ENCODE data around the gene LRIG2. TPM values are rescaled to one million over a fixed set of nuclear protein-coding genes. Genes with fewer than 3 reads are reported as not detected.

Gene LRIG2
- total and polyA plus RNA-seq, 2 of the 13 experiments (the other 11 are each of a cell fraction or from before 2014, with no cell fraction given) = 8.1 to 12.2 TPM

- TF ChIP-seq, protein P1, sequence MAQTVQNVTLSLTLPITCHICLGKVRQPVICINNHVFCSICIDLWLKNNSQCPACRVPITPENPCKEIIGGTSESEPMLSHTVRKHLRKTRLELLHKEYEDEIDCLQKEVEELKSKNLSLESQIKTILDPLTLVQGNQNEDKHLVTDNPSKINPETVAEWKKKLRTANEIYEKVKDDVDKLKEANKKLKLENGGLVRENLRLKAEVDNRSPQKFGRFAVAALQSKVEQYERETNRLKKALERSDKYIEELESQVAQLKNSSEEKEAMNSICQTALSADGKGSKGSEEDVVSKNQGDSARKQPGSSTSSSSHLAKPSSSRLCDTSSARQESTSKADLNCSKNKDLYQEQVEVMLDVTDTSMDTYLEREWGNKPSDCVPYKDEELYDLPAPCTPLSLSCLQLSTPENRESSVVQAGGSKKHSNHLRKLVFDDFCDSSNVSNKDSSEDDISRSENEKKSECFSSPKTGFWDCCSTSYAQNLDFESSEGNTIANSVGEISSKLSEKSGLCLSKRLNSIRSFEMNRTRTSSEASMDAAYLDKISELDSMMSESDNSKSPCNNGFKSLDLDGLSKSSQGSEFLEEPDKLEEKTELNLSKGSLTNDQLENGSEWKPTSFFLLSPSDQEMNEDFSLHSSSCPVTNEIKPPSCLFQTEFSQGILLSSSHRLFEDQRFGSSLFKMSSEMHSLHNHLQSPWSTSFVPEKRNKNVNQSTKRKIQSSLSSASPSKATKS (CRISPR knock-in tag; IDR thresholded peaks at IDR 0.05) = no peak
- TF ChIP-seq ZNF746 (CRISPR knock-in tag; IDR thresholded peaks at IDR 0.05) (no peak), FIP1L1 (IDR thresholded peaks at IDR 0.05; ENCODE audit: borderline replicate concordance, insufficient read depth, low read depth, low read length) (no peak), LCORL (IDR thresholded peaks at IDR 0.05) (peak; percentile 81; the same call in 1 of the 2 replicates), LCORL (CRISPR knock-in tag; IDR thresholded peaks at IDR 0.05) (peak; percentile 64; the same call in 1 of the 2 replicates), ZSCAN29 (CRISPR knock-in tag; conservative IDR thresholded peaks at IDR 0.05) (no peak), EZH2 (conservative IDR thresholded peaks at IDR 0.05; ENCODE audit: low read depth, low read length) (no peak), NFATC3 (CRISPR knock-in tag; IDR thresholded peaks at IDR 0.05) (no peak), ZIK1 (CRISPR knock-in tag; IDR thresholded peaks at IDR 0.05; ENCODE audit: borderline replicate concordance, low read depth) (no peak), GLI4 (CRISPR knock-in tag; IDR thresholded peaks at IDR 0.05; ENCODE audit: borderline replicate concordance) (no peak), PHF21A (CRISPR knock-in tag; IDR thresholded peaks at IDR 0.05) (0 out of 2 replicates have a peak, but pooled peaks have one; percentile 41), ZNF784 (CRISPR knock-in tag; IDR thresholded peaks at IDR 0.05; ENCODE audit: borderline replicate concordance) (no peak), EED (CRISPR knock-in tag; IDR thresholded peaks at IDR 0.05) (no peak), TAF15 (IDR thresholded peaks at IDR 0.05; ENCODE audit: low read depth, low read length, poor library complexity, severe bottlenecking) (no peak), ZNF20 (CRISPR knock-in tag; IDR thresholded peaks at IDR 0.05) (no peak), TOPORS (CRISPR knock-in tag; IDR thresholded peaks at IDR 0.05) (no peak), MED1 (CRISPR knock-in tag; IDR thresholded peaks at IDR 0.05) (no peak; the same call in 1 of the 2 replicates), JUNB (CRISPR knock-in tag; IDR thresholded peaks at IDR 0.05; ENCODE audit: borderline replicate concordance) (no peak), BORCS8-MEF2B (CRISPR knock-in tag; IDR thresholded peaks at IDR 0.05) (no peak), ZBTB26 (CRISPR knock-in tag; IDR thresholded peaks at IDR 0.05; ENCODE audit: borderline replicate concordance) (no peak), NFRKB (IDR thresholded peaks at IDR 0.05) (no peak), PHF8 (CRISPR knock-in tag; IDR thresholded peaks at IDR 0.05) (no peak), ZNF572 (CRISPR knock-in tag; IDR thresholded peaks at IDR 0.05) (no peak), CBX1 (IDR thresholded peaks at IDR 0.05; ENCODE audit: low read depth) (no peak), IKZF1 (IDR thresholded peaks at IDR 0.05) (no peak), ZMYM3 (CRISPR knock-in tag; IDR thresholded peaks at IDR 0.05) (peak; percentile 36; the same call in 1 of the 2 replicates)
- TF ChIP-seq, protein P2, sequence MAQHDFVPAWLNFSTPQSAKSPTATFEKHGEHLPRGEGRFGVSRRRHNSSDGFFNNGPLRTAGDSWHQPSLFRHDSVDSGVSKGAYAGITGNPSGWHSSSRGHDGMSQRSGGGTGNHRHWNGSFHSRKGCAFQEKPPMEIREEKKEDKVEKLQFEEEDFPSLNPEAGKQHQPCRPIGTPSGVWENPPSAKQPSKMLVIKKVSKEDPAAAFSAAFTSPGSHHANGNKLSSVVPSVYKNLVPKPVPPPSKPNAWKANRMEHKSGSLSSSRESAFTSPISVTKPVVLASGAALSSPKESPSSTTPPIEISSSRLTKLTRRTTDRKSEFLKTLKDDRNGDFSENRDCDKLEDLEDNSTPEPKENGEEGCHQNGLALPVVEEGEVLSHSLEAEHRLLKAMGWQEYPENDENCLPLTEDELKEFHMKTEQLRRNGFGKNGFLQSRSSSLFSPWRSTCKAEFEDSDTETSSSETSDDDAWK (CRISPR knock-in tag; IDR thresholded peaks at IDR 0.05) = no peak
Observed at GRCh38 chr1:113058941-113059706, 13.9 kb upstream of the LRIG2 start (continued).

All from HepG2 (cell line).